ENCODE data around the gene CUL7. TPM values are rescaled to one million over a fixed set of nuclear protein-coding genes. Genes with fewer than 3 reads are reported as not detected.

Gene CUL7
- polyA plus RNA-seq, 1 donor (not counting 4 experiments of a cell fraction or from before 2014, with no cell fraction given), result 8.1 TPM

DNA sequence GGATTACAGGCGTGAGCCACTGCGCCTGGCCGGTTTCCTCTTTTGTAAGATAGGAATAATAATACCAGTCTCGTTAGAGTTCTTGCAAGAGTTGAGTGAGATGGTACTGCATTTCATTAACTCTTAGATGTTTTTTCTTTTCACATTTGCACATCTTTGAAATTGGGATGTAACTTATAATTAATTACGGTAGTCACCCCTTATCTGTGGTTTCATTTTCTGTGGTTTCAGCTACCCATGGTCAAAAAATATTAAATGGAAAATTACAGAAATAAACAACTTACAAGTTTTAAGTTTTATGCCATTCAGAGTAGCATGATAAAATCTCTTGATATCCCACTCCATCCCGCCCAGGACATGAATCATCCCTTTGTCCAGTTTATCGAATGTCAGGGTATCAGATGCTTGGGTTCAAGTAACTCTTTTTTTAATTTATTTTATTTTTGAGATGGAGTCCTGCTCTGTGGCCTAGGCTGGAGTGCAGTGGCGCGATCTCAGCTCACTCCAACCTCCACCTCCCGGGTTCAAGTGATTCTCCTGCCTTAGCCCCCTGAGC lies 37.9 kb upstream of the CUL7 start:
- TF ChIP-seq EZH2 (IDR thresholded peaks at IDR 0.05; ENCODE audit: low read length), result no peak
- no peak for TF ChIP-seq CTCF (optimal IDR thresholded peaks at IDR 0.05 in 1 of 3, IDR thresholded peaks at IDR 0.05 in 1 of 3, conservative IDR thresholded peaks at IDR 0.05 in 1 of 3; ENCODE audit: extremely low read depth in 1 of 3, insufficient read depth in 2 of 3, low read length in 3 of 3)
- H3K4me1 ChIP-seq (ENCODE audit: control insufficient read depth, extremely low read depth, insufficient read depth, low read length), result peaks cover 76% of the 10 kb centered on the region
- H3K27me3 ChIP-seq (ENCODE audit: control insufficient read depth, extremely low read depth, insufficient read depth, low read length), result no peaks in the 10 kb centered on the region
- no peak overlapping the region for H2AFZ ChIP-seq (ENCODE audit: control insufficient read depth, low read length)
- H3K36me3 ChIP-seq (ENCODE audit: control insufficient read depth in 2 of 2, extremely low read depth in 1 of 2, insufficient read depth in 2 of 2, low read length in 2 of 2), result peaks cover 0 to 5% of the 10 kb centered on the region in 2 experiments
- H3K4me3 ChIP-seq (ENCODE audit: control insufficient read depth in 2 of 3, extremely low read depth in 1 of 3, insufficient read depth in 2 of 3, low read depth in 1 of 3, low read length in 3 of 3), result no peak overlapping the region
- H3K79me2 ChIP-seq (ENCODE audit: control insufficient read depth, insufficient read depth, low read length), result peaks cover 82% of the 10 kb centered on the region
- no peak for DNase-seq (ENCODE audit: low read depth, low spot score)
- H4K20me1 ChIP-seq (ENCODE audit: control insufficient read depth, extremely low read depth, insufficient read depth, low read length), result no peaks in the 10 kb centered on the region
- dilution Hi-C loops (cut with MboI; ENCODE audit: extremely low pct_ligation_motif_present, low sequenced_read_pairs), result no loop called here
- no peak overlapping the region for H3K9ac ChIP-seq (ENCODE audit: control insufficient read depth, extremely low read depth, insufficient read depth, low read length)
- H3K9me1 ChIP-seq (ENCODE audit: control insufficient read depth, extremely low read depth, insufficient read depth, low read length), result no peaks in the 10 kb centered on the region
- no peak overlapping the region for H3K27ac ChIP-seq (ENCODE audit: control insufficient read depth, insufficient read depth, low read length)
- no peaks in the 10 kb centered on the region for H3K9me3 ChIP-seq (ENCODE audit: control insufficient read depth, low read depth, low read length)
- no peak for FAIRE-seq
- no peak overlapping the region for H3K4me2 ChIP-seq (ENCODE audit: control insufficient read depth, extremely low read depth, insufficient read depth, low read depth, low read length)

- no peaks in the 10 kb centered on the region for H3K27me3 ChIP-seq (ENCODE audit: control insufficient read depth, extremely low read depth, insufficient read depth, low read length)
- peaks cover 87% of the 10 kb centered on the region for H3K79me2 ChIP-seq (ENCODE audit: control insufficient read depth, insufficient read depth, low read length)
- FAIRE-seq (no peak), DNase-seq (ENCODE audit: low read depth, low spot score) (no peak)
- no peak overlapping the region for H2AFZ ChIP-seq (ENCODE audit: control insufficient read depth, low read length)
- H3K27ac ChIP-seq (ENCODE audit: control insufficient read depth, insufficient read depth, low read length), result peak overlapping the region; percentile 82
- dilution Hi-C loops (cut with MboI; ENCODE audit: extremely low pct_ligation_motif_present, low sequenced_read_pairs), result no loop called here
- peaks cover 71% of the 10 kb centered on the region for H3K4me1 ChIP-seq (ENCODE audit: control insufficient read depth, extremely low read depth, insufficient read depth, low read length)
- H3K36me3 ChIP-seq (ENCODE audit: control insufficient read depth in 2 of 2, extremely low read depth in 1 of 2, insufficient read depth in 2 of 2, low read length in 2 of 2), result peaks cover 0 to 5% of the 10 kb centered on the region in 2 experiments
- no peaks in the 10 kb centered on the region for H4K20me1 ChIP-seq (ENCODE audit: control insufficient read depth, extremely low read depth, insufficient read depth, low read length)
- peak overlapping the region; percentile 12 for H3K9ac ChIP-seq (ENCODE audit: control insufficient read depth, extremely low read depth, insufficient read depth, low read length)
- H3K4me2 ChIP-seq (ENCODE audit: control insufficient read depth, extremely low read depth, insufficient read depth, low read depth, low read length), result peak overlapping the region; percentile 39
- no peaks in the 10 kb centered on the region for H3K9me3 ChIP-seq (ENCODE audit: control insufficient read depth, low read depth, low read length)
- H3K4me3 ChIP-seq (ENCODE audit: control insufficient read depth in 2 of 3, extremely low read depth in 1 of 3, insufficient read depth in 2 of 3, low read depth in 1 of 3, low read length in 3 of 3), result no peak overlapping the region
- no peaks in the 10 kb centered on the region for H3K9me1 ChIP-seq (ENCODE audit: control insufficient read depth, extremely low read depth, insufficient read depth, low read length)
- TF ChIP-seq CTCF (optimal IDR thresholded peaks at IDR 0.05 in 1 of 3, IDR thresholded peaks at IDR 0.05 in 1 of 3, conservative IDR thresholded peaks at IDR 0.05 in 1 of 3; ENCODE audit: extremely low read depth in 1 of 3, insufficient read depth in 2 of 3, low read length in 3 of 3) (no peak), EZH2 (IDR thresholded peaks at IDR 0.05; ENCODE audit: low read length) (no peak)
Observed at GRCh38 chr6:43091020-43091419, 37.4 kb upstream of the CUL7 start.

Measured in keratinocyte (primary cell).